PC-3 (cell line): ENCODE results near the gene PRRC1. TPM values are rescaled to one million over a fixed set of nuclear protein-coding genes. Genes with fewer than 3 reads are reported as not detected.

Experiments
- ATAC-seq: fragments of 200-7000 bp; cut with Tn5 transposase; 2 replicates; pipeline ENCODE4 v1.9.1; 2020; ENCODE audit warnings: mild to moderate bottlenecking, moderate library complexity
- BruUV-seq: library from RNA; stranded (reverse); fragments of 400-500 nt; replicated peaks from 2 replicates; lab custom pipeline; 2021; lab: Mats Ljungman, UMichigan
- CTCF ChIA-PET: fragments of 300-600 bp; sonication (Branson Sonifier 250); formaldehyde crosslinking; loops from one replicate; lab custom pipeline; 2022; ENCODE audit warnings: antibody characterized with exemption; lab: Charles Lee
- POLR2A ChIA-PET: fragments of 300-600 bp; sonication (Branson Sonifier 250); formaldehyde crosslinking; loops from one replicate; lab custom pipeline; 2022; ENCODE audit warnings: antibody characterized with exemption; ENCODE audit not compliant: unreplicated experiment; lab: Charles Lee
- DNase-seq: peaks from one replicate; pipeline ENCODE4 v3.0.0-alpha.2; 2015
- H2AFZ ChIP-seq: fragments of 300-600 bp; sonication (generic); 2 replicates; pipeline ENCODE4 v1.6.0; 2016; ENCODE audit warnings: antibody characterized with exemption, low read length
- H3F3A ChIP-seq: fragments of 300-600 bp; sonication (generic); one replicate; pipeline ENCODE4 v1.6.0; 2017; ENCODE audit warnings: antibody characterized with exemption, low read length, control low read depth, mild to moderate bottlenecking; ENCODE audit not compliant: unreplicated experiment
- H3K27ac ChIP-seq: fragments of 300-600 bp; sonication (generic); 2 replicates; pipeline ENCODE4 v1.5.1; 2016; ENCODE audit warnings: mild to moderate bottlenecking, low read length
- H3K27me3 ChIP-seq: fragments of 300-600 bp; sonication (generic); 2 replicates; pipeline ENCODE4 v1.6.1; 2016; ENCODE audit warnings: low read length, mixed read lengths
- H3K36me3 ChIP-seq: fragments of 300-600 bp; sonication (generic); 2 replicates; pipeline ENCODE4 v1.6.1; 2016; ENCODE audit warnings: low read depth, mixed run types, low read length, mixed read lengths
- H3K4me1 ChIP-seq: fragments of 300-600 bp; sonication (generic); 2 replicates; pipeline ENCODE4 v1.5.1; 2016; ENCODE audit warnings: low read length; ENCODE audit not compliant: insufficient read depth
- H3K4me2 ChIP-seq: fragments of 300-600 bp; sonication (generic); 2 replicates; pipeline ENCODE4 v1.6.0; 2016; ENCODE audit warnings: low read length
- H3K4me3 ChIP-seq: fragments of 300-600 bp; sonication (generic); 2 replicates; pipeline ENCODE4 v1.5.1; 2016; ENCODE audit warnings: mild to moderate bottlenecking, low read length, mixed read lengths
- H3K79me2 ChIP-seq: fragments of 300-600 bp; sonication (generic); 2 replicates; pipeline ENCODE4 v1.6.1; 2017; ENCODE audit warnings: low read length, mixed read lengths
- H3K9ac ChIP-seq: fragments of 300-600 bp; sonication (generic); 2 replicates; pipeline ENCODE4 v1.6.0; 2016; ENCODE audit warnings: mild to moderate bottlenecking, low read length
- H3K9me2 ChIP-seq: fragments of 300-600 bp; sonication (generic); replicated peaks from 2 replicates; pipeline ENCODE4 v1.6.1; 2016; ENCODE audit warnings: mixed run types, low read length, mixed read lengths
- H3K9me3 ChIP-seq: fragments of 300-600 bp; sonication (generic); 2 replicates; pipeline ENCODE4 v1.6.1; 2016; ENCODE audit warnings: low read length, mixed read lengths
- H4K20me1 ChIP-seq: fragments of 300-600 bp; sonication (generic); 2 replicates; pipeline ENCODE4 v1.6.1; 2016; ENCODE audit warnings: low read length, mixed read lengths
- CTCF ChIP-seq: fragments of 300-600 bp; sonication (generic); conservative IDR thresholded peaks from 2 replicates; pipeline ENCODE4 v1.5.1; 2017; ENCODE audit warnings: antibody characterized with exemption, low read depth, mild to moderate bottlenecking, low read length
- EZH2 ChIP-seq: fragments of 300-600 bp; sonication (generic); IDR thresholded peaks from one replicate; pipeline ENCODE4 v1.6.1; 2017; ENCODE audit warnings: antibody characterized with exemption, mild to moderate bottlenecking, low read length; ENCODE audit not compliant: unreplicated experiment
- EZH2phosphoT487 ChIP-seq: fragments of 300-600 bp; sonication (generic); IDR thresholded peaks from 2 replicates; pipeline ENCODE4 v1.6.1; 2018; ENCODE audit warnings: mild to moderate bottlenecking, antibody characterized with exemption, low read length, borderline replicate concordance
- intact Hi-C: fragments of 100-400 bp; cut with micrococcal nuclease; formaldehyde crosslinking; loops from 2 replicates; pipeline ENCODE4 v1.9.0; 2023
- total RNA-seq: library from RNA; depleted of rRNA; stranded (reverse); fragments of >200 nt; gene quantifications from 2 replicates; pipeline ENCODE4 v1.2.3, GENCODE V29; 2014

PRRC1 gene
- total RNA-seq, 1 experiment from 2014 or later = 56.4 TPM

GRCh38 chr5:127521138-127521770 is 3.8 kb downstream of the PRRC1 start:
- CTCF ChIA-PET = no interaction called here

DNA sequence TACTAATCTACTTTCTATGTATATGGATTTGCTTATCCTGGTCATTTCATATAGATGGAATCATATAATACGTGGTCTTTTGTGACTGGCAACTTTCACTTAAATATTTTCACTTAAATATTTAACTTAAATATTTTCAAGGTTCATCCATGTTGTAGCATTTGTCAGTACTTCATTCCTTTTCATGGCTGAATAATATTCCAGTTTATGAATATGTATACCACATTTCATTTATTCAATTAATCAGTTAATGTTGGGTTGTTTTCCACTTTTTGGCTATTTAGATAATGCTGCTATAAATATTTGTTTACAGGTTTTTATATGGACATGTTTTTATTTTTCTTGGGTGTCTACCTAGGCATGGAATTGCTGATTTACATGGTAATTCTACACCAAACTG is 7.7 kb downstream of the PRRC1 start:
- Histone ChIP-seq H3K4me2 (no peak overlapping the region), H3F3A (no peaks in the 10 kb centered on the region), H3K27ac (no peak overlapping the region), H4K20me1 (peaks cover 3% of the 10 kb centered on the region; the same call in 1 of the 2 replicates), H3K79me2 (peaks cover 27% of the 10 kb centered on the region), H3K9ac (no peak overlapping the region), H2AFZ (no peak overlapping the region), H3K36me3 (peaks cover 64% of the 10 kb centered on the region), H3K4me1 (no peaks in the 10 kb centered on the region), H3K4me3 (no peak overlapping the region), H3K27me3 (no peaks in the 10 kb centered on the region), H3K9me3 (peaks cover 8% of the 10 kb centered on the region), H3K9me2 (no peaks in the 10 kb centered on the region)
- BruUV-seq = no TSS peak
- intact Hi-C loops = no loop called here
- no peak for TF ChIP-seq EZH2
- TF ChIP-seq EZH2phosphoT487 = no peak
- TF ChIP-seq CTCF = no peak
- ATAC-seq = no peak
- ChIA-PET CTCF (no interaction called here), POLR2A (no interaction called here)
- DNase-seq = no peak

More at GRCh38 chr5:127521138-127521770, 3.8 kb downstream of the PRRC1 start:
- Histone ChIP-seq H3K27ac (no peak overlapping the region), H2AFZ (no peak overlapping the region), H3F3A (no peaks in the 10 kb centered on the region), H3K4me2 (no peak overlapping the region), H4K20me1 (peaks cover 18% of the 10 kb centered on the region; the same call in 1 of the 2 replicates), H3K4me3 (no peak overlapping the region), H3K4me1 (peaks cover 15% of the 10 kb centered on the region), H3K9me3 (peaks cover 8% of the 10 kb centered on the region), H3K79me2 (peaks cover 53% of the 10 kb centered on the region), H3K9ac (no peak overlapping the region), H3K27me3 (no peaks in the 10 kb centered on the region), H3K9me2 (no peaks in the 10 kb centered on the region), H3K36me3 (peaks cover 57% of the 10 kb centered on the region)
- no peak for TF ChIP-seq EZH2
- no TSS peak for BruUV-seq
- DNase-seq = no peak
- no peak for ATAC-seq
- POLR2A ChIA-PET = no interaction called here
- intact Hi-C loops = no loop called here

DNA sequence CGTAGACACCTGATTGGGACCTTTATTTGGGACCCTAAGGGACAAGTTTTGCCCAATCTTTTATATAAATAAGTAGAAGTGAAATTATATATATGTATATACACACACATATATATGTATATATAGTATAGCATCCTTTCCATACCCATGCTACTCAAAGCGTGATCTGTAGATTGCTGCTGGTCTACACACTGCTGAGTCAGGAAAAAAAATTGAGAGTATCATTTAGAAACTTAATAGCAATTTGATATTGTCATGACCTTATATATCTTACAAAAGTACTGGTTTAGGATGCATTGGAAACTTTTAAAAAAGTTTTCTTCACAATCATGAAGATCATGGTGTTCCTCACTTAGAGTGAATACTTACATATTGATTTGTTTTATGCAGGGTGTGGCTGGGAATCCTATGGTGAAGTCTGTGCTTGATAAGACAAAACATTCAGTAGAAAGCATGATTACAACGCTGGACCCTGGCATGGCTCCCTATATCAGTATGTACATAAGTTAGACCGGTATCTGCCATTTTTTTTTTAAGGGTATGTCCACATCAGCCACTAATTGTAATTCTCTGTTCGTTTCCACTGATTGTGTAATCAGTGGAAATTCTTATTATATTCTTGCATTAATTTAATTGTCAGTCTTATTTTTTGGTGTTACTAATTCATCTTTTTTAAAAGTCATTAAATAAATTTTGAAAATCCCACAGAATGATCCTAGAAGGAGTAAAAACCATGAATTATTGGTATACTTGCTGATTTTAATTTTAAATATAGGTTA is 12.7 kb downstream of the PRRC1 start:
- H3K27me3 ChIP-seq = no peaks in the 10 kb centered on the region
- no peak for TF ChIP-seq EZH2
- TF ChIP-seq EZH2phosphoT487 = no peak
- no peak for TF ChIP-seq CTCF
- ATAC-seq (no peak), DNase-seq (no peak)
- no peaks in the 10 kb centered on the region for H3K4me1 ChIP-seq
- POLR2A ChIA-PET = no interaction called here
- intact Hi-C loops = no loop called here
- peaks cover 3% of the 10 kb centered on the region; the same call in 1 of the 2 replicates for H4K20me1 ChIP-seq
- no peaks in the 10 kb centered on the region for H3F3A ChIP-seq
- no peak overlapping the region for H3K9ac ChIP-seq
- H3K4me2 ChIP-seq = no peak overlapping the region
- H2AFZ ChIP-seq = no peak overlapping the region
- H3K9me2 ChIP-seq = no peaks in the 10 kb centered on the region
- peaks cover 62% of the 10 kb centered on the region for H3K36me3 ChIP-seq
- H3K27ac ChIP-seq = no peak overlapping the region
- no TSS peak for BruUV-seq
- no peak overlapping the region for H3K4me3 ChIP-seq
- CTCF ChIA-PET = no interaction called here
- H3K9me3 ChIP-seq = no peaks in the 10 kb centered on the region
- H3K79me2 ChIP-seq = 0 out of 2 replicates have a peak, but pooled peaks cover 3% of the 10 kb centered on the region
